Measurements from ENCODE around the gene SLFNL1.

SLFNL1 gene

DNA sequence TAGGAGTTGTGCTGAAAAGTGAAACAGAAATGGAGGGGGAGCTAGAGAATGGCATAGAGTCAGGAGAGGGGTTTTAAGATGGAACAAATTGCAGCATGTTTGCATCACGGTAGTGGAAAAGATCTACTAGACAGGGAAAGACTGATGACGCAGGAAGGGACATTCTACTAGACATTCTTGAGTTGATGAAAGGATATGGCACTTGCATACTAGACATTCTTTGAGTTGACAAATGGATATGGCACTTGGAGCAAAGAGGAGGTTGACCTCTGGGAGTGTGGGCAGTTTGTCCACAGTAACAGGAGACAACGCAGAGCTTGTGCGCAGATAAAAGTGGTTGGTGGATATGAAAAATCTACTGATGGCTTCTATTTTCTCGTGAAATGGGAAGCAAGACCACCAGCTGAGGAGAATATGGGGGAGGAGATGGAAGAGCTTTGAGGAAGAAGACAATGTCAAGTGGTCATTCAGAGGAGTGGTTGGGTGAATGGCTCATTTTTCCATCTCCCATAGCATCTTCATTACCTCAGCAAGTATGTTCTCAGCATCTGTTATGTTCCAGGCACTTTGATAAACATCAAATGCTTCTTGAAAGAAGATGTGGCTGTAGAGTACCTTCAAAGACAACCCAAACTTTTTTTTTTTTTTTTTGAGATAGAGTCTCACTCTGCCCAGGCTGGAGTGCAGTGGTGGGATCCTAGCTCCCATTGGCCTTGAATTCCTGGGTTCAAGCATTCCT, 44.4 kb downstream of the SLFNL1 start:
- intact Hi-C loops (cut with DNase I): no loop called here
- DNase-seq: no peak

DNA sequence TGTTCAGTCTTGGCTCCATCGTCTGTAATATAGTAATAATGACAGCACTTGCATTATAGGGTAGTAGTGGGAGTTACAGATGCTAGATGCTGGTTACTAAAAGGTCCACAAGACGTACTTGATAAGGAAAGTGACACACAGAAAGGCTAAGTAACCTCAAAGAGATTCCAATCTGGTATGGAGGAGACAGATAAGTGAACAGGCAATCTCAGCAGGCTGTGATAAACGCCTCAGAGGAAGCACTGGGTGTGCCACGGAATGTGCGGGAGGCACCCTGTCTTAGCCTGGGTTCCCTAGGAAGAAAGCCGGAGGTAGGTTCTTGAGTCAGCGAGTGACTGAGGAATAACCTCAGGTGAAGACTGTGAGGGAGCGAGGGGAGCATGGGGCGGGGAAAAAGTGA, 46.6 kb downstream of the SLFNL1 start:
- intact Hi-C loops (cut with DNase I): no loop called here
- no peak for DNase-seq

- intact Hi-C loops (cut with DNase I): no loop called here
- no peak for DNase-seq
These were observed 47.6 kb downstream of the SLFNL1 start for GRCh38 chr1:40973912-40974311.

- intact Hi-C loops (cut with DNase I): no loop called here
- DNase-seq: no peak
These were observed 49.6 kb downstream of the SLFNL1 start for GRCh38 chr1:40971966-40972365.

- intact Hi-C loops (cut with DNase I): no loop called here
- no peak for DNase-seq
These were observed 52.1 kb downstream of the SLFNL1 start for GRCh38 chr1:40969445-40969844.

- no peak for DNase-seq
- intact Hi-C loops (cut with DNase I): no loop called here
These were observed 55.1 kb downstream of the SLFNL1 start for GRCh38 chr1:40966417-40966816.

All from head of caudate nucleus (tissue), 42 donors.